Stomach (tissue), 9 donors: Measurements from ENCODE around the gene ZC3H12D. TPM values are rescaled to one million over a fixed set of nuclear protein-coding genes. Genes with fewer than 3 reads are reported as not detected.

Experiments used
- DNase-seq, 2 donors: peaks; one replicate each; pipeline versions ENCODE4 v3.0.0 to v3.0.0-alpha.2; 2013 to 2019
- H3K27ac ChIP-seq, 5 donors: fragments of 200-600 bp in 4 of 5; sonication (generic) in 4 of 5; one replicate each; pipeline ENCODE4 v1.5.1; 2013 to 2019; ENCODE audit warnings: mild to moderate bottlenecking in 1 of 5, moderate library complexity in 1 of 5
- H3K27me3 ChIP-seq, 3 donors: fragments of 200-600 bp; sonication (generic); one replicate each; pipeline ENCODE4 v1.5.1; 2017 to 2019; ENCODE audit warnings: mixed run types in 1 of 3
- H3K36me3 ChIP-seq, 4 donors: fragments of 200-600 bp; sonication (generic); 1 replicate in 3 of 4; 2 replicates in 1 of 4; pipeline ENCODE4 v1.5.1; 2016 to 2019
- H3K4me1 ChIP-seq, 4 donors: fragments of 200-600 bp; sonication (generic); one replicate each; pipeline ENCODE4 v1.5.1; 2016 to 2019
- H3K4me3 ChIP-seq, 4 donors: fragments of 200-600 bp; sonication (generic) in 3 of 4; one replicate each; pipeline ENCODE4 v1.5.1; 2016 to 2019; ENCODE audit warnings: mild to moderate bottlenecking in 1 of 4
- H3K9me3 ChIP-seq, 4 donors: fragments of 200-600 bp; sonication (generic); one replicate each; pipeline ENCODE4 v1.5.1; 2016 to 2019
- EP300 ChIP-seq: sonication (generic); formaldehyde crosslinking; IDR thresholded peaks from one replicate; pipeline ENCODE4 v1.6.1; 2017; ENCODE audit warnings: antibody characterized with exemption
- POLR2A ChIP-seq, 4 donors: fragments of 450-650 bp; IDR thresholded peaks; one replicate each; pipeline ENCODE4 v1.6.1; 2016; ENCODE audit warnings: antibody characterized with exemption in 4 of 4, control low read depth in 2 of 4, mild to moderate bottlenecking in 1 of 4, moderate library complexity in 1 of 4
- POLR2AphosphoS5 ChIP-seq, 3 donors: sonication (generic); formaldehyde crosslinking; IDR thresholded peaks; one replicate each; pipeline ENCODE4 v1.6.1; 2016; ENCODE audit warnings: antibody characterized with exemption in 3 of 3
- WGBS, 5 donors: extraction: QIAGEN DNeasy Blood & Tissue Kit in 3 of 5; methylation state at CpG; one replicate each; pipeline versions ENCODE4 v1.1.5 to v1.1.7; 2013 to 2018; 5-methylcytosine and 5-hydroxymethylcytosine counted together
- intact Hi-C: fragments of 100-400 bp; cut with DNase I; formaldehyde crosslinking; loops from one replicate; pipeline ENCODE4 v1.15.1; 2023; ENCODE audit warnings: low total_unique reads
- polyA plus RNA-seq, 3 donors: library from polyadenylated mRNA; stranded (reverse); fragments of 200-250 nt; gene quantifications; one replicate each; pipeline ENCODE4 v1.2.3, GENCODE V29; 2013
- total RNA-seq, 5 donors: library from RNA; depleted of rRNA; stranded (reverse); fragments of >200 nt; gene quantifications; one replicate each; pipeline versions ENCODE4 v1.1.0 to v1.2.3, GENCODE V29; 2014 to 2016
- TF ChIP-seq, protein P1 (sequence below), 7 experiments: fragments of 450-650 bp in 4 of 7; fragments of 200-600 bp in 3 of 7; sonication (generic) in 3 of 7; IDR thresholded peaks; one replicate each; pipeline ENCODE4 v1.5.1; 2016 to 2019; ENCODE audit warnings: antibody characterized with exemption in 7 of 7, control low read depth in 2 of 7, mild to moderate bottlenecking in 1 of 7
- donor health status: healthy with polysubstance abuse.
- donor health status: Bipolar disorder and iron deficiency.
- donor health status: healthy.

The ZC3H12D gene
- total and polyA plus RNA-seq, 8 donors = 0.31 to 2.2 (median 0.85) TPM; not detected in 3

DNA sequence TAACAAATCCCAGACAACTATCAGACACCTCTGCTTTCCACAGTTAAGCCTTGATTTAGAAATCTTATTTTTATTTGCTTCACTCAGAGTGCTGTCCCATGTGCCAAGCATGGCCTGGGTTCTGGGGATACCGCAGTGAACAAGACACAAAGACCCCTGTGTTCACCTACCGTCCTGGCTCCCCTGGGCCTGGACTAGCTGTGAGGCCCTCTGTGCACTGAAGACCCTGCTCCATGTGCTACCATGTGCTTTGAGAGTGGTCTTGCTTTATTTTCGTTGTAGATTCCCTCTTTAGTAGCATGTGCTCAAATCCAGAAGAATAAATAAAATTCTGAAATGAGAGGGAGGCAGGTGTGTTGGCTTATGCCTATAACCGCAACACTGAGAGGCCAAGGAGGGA lies 62.2 kb downstream of the ZC3H12D start:
- intact Hi-C loops = no loop called here

DNA sequence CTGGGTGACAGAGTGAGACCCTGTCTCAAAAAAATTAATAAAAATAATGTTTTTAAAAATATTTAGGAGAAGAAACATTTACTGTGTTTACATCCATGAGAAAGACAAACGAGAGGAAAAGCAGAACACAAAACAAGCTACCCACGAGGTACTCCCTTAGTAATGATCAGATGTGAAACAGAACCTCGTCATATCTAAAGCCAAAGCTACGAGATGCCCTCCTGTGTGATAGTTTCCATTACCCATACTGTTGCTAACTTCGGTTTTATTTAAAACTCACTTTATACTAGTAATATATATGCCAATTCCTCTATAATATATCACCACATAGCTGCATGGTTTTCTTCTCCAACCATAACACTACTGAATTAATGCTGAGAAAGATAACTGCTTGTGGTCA lies 63.7 kb downstream of the ZC3H12D start:
- H3K27ac ChIP-seq = no peak overlapping the region
- peaks cover 0 to 9% (median 7%) of the 10 kb centered on the region in 4 donors for H3K4me1 ChIP-seq
- intact Hi-C loops = no loop called here
- 70 to 78% (median 73%) methylated on average over 5 of the region's 5 CpGs for WGBS, 5 donors
- no peaks in the 10 kb centered on the region for H3K36me3 ChIP-seq
- no peak for DNase-seq
- TF ChIP-seq, protein P1, sequence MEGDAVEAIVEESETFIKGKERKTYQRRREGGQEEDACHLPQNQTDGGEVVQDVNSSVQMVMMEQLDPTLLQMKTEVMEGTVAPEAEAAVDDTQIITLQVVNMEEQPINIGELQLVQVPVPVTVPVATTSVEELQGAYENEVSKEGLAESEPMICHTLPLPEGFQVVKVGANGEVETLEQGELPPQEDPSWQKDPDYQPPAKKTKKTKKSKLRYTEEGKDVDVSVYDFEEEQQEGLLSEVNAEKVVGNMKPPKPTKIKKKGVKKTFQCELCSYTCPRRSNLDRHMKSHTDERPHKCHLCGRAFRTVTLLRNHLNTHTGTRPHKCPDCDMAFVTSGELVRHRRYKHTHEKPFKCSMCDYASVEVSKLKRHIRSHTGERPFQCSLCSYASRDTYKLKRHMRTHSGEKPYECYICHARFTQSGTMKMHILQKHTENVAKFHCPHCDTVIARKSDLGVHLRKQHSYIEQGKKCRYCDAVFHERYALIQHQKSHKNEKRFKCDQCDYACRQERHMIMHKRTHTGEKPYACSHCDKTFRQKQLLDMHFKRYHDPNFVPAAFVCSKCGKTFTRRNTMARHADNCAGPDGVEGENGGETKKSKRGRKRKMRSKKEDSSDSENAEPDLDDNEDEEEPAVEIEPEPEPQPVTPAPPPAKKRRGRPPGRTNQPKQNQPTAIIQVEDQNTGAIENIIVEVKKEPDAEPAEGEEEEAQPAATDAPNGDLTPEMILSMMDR (IDR thresholded peaks at IDR 0.05) = no peak
- no peak for TF ChIP-seq POLR2AphosphoS5 (IDR thresholded peaks at IDR 0.05)
- TF ChIP-seq POLR2A (IDR thresholded peaks at IDR 0.05) = no peak
- no peak for TF ChIP-seq EP300
- no peaks in the 10 kb centered on the region for H3K9me3 ChIP-seq
- no peaks in the 10 kb centered on the region for H3K27me3 ChIP-seq
- no peak overlapping the region for H3K4me3 ChIP-seq

More for the DNA sequence above, 62.2 kb downstream of the ZC3H12D start:
- Histone ChIP-seq H3K27me3 (no peaks in the 10 kb centered on the region), H3K4me3 (no peak overlapping the region), H3K4me1 (peaks cover 0 to 9% (median 7%) of the 10 kb centered on the region in 4 donors), H3K27ac (no peak overlapping the region), H3K9me3 (no peaks in the 10 kb centered on the region), H3K36me3 (no peaks in the 10 kb centered on the region)
- WGBS, 5 donors = 90 to 93% (median 91%) methylated on average over 4 of the region's 4 CpGs
- no peak for DNase-seq
- TF ChIP-seq, protein P1 (IDR thresholded peaks at IDR 0.05) = no peak
- TF ChIP-seq POLR2AphosphoS5 (IDR thresholded peaks at IDR 0.05) (no peak), EP300 (no peak), POLR2A (IDR thresholded peaks at IDR 0.05) (no peak)

DNA sequence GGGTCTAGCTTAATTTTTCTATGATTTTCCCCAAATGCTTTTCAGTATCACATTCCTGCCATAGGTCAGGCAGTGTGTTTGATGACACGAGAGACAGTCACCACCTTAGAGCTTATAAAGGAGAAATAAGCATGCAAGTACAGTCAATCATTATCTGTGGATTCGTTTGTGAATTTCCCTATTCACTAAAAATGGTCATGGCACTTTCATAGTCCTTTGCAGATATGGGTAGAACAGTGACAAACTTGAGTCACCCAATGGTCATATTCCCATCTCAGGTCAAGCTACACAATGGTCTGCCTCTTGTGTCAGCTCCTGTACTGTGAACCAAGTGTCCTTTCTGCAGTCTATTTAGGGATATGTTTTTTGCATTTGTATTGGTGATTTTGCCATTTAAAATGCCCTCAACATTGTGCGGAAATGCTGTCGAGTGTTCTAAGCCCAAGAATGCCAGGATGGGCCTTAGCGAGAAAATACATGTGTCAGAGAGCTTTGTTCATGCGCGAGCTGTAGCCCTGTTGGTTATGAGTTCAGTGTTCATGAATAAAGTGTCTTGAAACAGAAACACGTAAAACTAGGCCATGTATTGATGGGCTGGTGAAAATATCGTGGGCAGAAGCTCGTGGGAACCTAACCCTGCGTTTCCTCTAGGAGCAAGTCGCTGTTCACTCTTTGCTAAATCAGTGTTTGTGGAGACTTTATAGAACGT lies 65.0 kb downstream of the ZC3H12D start:
- H3K9me3 ChIP-seq = no peaks in the 10 kb centered on the region
- DNase-seq = no peak
- no peak overlapping the region for H3K27ac ChIP-seq
- H3K4me1 ChIP-seq = peaks cover 0 to 9% (median 7%) of the 10 kb centered on the region in 4 donors
- no peak overlapping the region for H3K4me3 ChIP-seq
- TF ChIP-seq EP300 (no peak), POLR2AphosphoS5 (IDR thresholded peaks at IDR 0.05) (no peak), POLR2A (IDR thresholded peaks at IDR 0.05) (no peak)
- TF ChIP-seq, protein P1 (IDR thresholded peaks at IDR 0.05) = no peak
- intact Hi-C loops = no loop called here
- no peaks in the 10 kb centered on the region for H3K27me3 ChIP-seq
- WGBS, 5 donors = 82 to 88% (median 86%) methylated on average over 13 of the region's 13 CpGs
- no peaks in the 10 kb centered on the region for H3K36me3 ChIP-seq

DNA sequence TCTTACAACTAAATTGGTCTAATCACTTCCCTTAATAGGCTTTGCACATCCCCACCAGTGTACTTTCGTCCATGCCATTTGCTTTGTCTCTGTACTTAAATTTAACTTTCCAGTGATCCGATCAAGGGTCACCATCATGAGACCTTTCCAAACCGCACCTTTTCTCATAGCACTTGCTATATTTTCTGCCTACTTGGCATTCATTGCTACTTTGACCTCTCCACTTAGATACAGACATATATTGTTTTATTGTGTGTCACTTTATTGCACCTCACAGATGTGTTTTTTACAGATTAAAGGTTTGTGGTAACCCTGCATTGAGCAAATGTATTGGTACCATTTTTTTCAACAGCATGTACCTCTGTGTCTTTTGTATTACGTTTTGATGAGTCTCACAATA lies 70.0 kb downstream of the ZC3H12D start:
- H3K4me1 ChIP-seq = no peaks in the 10 kb centered on the region
- 86 to 94% (median 93%) methylated on average over 4 of the region's 4 CpGs for WGBS, 5 donors
- H3K27me3 ChIP-seq = no peaks in the 10 kb centered on the region
- TF ChIP-seq EP300 = no peak
- TF ChIP-seq POLR2AphosphoS5 (IDR thresholded peaks at IDR 0.05) = no peak
- TF ChIP-seq POLR2A (IDR thresholded peaks at IDR 0.05) = no peak
- TF ChIP-seq, protein P1 (IDR thresholded peaks at IDR 0.05) = no peak
- DNase-seq = no peak
- H3K36me3 ChIP-seq = peaks cover 3 to 15% (median 13%) of the 10 kb centered on the region in 4 donors
- intact Hi-C loops = no loop called here
- no peaks in the 10 kb centered on the region for H3K9me3 ChIP-seq
- H3K27ac ChIP-seq = no peak overlapping the region
- H3K4me3 ChIP-seq = no peak overlapping the region
